GM20000 (cell line): Measurements from ENCODE around the gene ESF1.

Experiments
- DNase-seq: peaks from one replicate; pipeline ENCODE4 v3.0.0; 2012; ENCODE audit warnings: low spot score
- CTCF ChIP-seq: IDR thresholded peaks from 2 replicates; pipeline ENCODE4 v1.5.1; 2012; ENCODE audit warnings: mild to moderate bottlenecking, control low read depth; ENCODE audit errors: extremely low read depth, missing control alignments

The ESF1 gene

DNA sequence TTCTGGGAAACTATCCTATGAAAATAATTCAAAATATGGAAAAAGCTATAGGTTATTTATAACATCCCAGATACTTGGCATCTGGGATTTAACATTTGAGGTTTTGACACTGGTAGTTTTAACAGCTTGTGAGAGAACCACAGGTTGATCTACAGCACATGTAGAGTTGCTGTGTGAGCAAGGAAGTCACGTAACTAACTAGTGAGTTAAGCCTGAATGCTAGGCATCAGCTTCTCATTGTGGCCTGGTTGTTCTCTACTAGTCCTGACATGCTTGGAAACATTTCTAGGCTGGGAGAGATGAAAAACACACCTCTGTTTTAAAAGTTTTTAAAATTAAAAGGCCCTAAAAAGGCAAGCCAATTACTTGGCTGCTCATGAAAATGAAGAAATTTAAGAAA is 28.2 kb downstream of the ESF1 start:
- DNase-seq = no peak
- no peak for TF ChIP-seq CTCF

- TF ChIP-seq CTCF = no peak
- no peak for DNase-seq
These were observed 28.9 kb downstream of the ESF1 start for GRCh38 chr20:13755809-13756208.

GRCh38 chr20:13753436-13754036 is 31.2 kb downstream of the ESF1 start:
- TF ChIP-seq CTCF = no peak
- DNase-seq = no peak

DNA sequence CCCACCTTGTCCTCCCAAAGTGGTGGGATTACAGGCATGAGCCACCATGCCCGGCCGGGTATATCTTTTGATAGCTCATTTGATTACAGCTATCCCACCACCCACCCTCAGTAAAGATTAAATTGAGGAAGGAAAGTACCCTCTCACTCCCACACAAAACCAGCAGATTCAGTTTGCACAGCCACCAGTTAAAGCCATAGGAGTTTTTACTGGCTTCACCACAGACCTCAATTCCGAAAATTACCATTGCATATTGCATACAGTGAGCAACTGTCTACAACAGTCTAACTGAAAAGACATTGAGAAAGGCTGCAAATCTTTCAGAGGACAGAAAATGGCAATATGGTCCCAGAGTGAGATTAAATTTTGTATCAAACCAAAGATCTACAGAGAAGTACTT is 34.9 kb downstream of the ESF1 start:
- no peak for TF ChIP-seq CTCF
- DNase-seq = no peak

DNA sequence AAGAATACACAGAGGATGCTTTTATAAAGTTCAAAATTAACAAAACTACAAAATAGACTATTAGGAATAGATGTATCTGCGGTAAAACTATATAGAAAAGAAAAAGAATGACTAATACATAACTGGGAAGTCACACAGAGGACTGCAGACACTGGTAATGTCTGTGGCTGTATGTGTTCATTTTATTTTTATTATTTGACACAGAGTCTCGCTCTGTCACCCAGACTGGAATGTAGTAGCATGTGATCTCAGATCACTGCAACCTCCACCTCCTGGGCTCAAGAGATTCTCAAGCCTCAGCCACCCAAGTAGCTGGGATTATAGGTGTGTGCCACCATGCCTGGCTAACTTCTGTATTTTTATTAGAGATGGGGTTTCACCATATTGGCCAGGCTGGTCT is 38.9 kb downstream of the ESF1 start:
- TF ChIP-seq CTCF = no peak
- no peak for DNase-seq

- TF ChIP-seq CTCF = no peak
- DNase-seq = no peak
These were observed 40.4 kb downstream of the ESF1 start for GRCh38 chr20:13744352-13744751.

DNA sequence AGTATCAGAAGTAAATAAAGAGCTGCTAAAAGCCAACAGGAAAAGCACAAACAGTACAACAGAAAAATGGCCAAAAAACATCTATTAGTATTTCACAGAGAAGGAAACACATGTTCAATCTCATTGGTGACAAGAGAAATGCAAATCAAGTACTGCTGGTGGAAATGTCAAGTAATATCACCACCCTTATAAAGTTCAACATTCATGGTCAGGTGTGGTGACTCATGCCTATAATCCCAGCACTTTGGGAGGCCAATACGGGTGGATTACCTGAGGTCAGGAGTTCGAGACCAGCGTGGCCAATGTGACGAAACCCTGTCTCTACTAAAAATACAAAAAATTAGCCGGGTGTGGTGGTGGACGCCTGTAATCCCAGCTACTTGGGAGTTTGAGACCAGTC is 42.8 kb downstream of the ESF1 start:
- TF ChIP-seq CTCF = no peak
- no peak for DNase-seq
